GM18951 (cell line): ENCODE measurements around the gene RPF1.

ENCODE experiments used
- POLR2A ChIP-seq: IDR thresholded peaks from 4 replicates; pipeline ENCODE4 v1.6.1; 2011; ENCODE audit warnings: mild to moderate bottlenecking; ENCODE audit not compliant: insufficient read length, insufficient read depth; ENCODE audit errors: extremely low read depth
- in situ Hi-C: fragments of 300-500 bp; cut with MboI; formaldehyde crosslinking; loops from one replicate; pipeline ENCODE4 v1.12.0; 2022; ENCODE audit warnings: low sequenced_read_pairs, mixed read lengths, inconsistent platforms; ENCODE audit not compliant: unreplicated experiment

The RPF1 gene

GRCh38 chr1:84540759-84541158, 61.7 kb downstream of the RPF1 start:
- no peak for TF ChIP-seq POLR2A

GRCh38 chr1:84541679-84542078, 62.6 kb downstream of the RPF1 start:
- no peak for TF ChIP-seq POLR2A
- in situ Hi-C loops = no loop called here

More at GRCh38 chr1:84540759-84541158, 61.7 kb downstream of the RPF1 start:
- in situ Hi-C loops = no loop called here
